Neural cell (in vitro differentiated cells): Measurements from ENCODE around the gene GIMAP2. TPM values are rescaled to one million over a fixed set of nuclear protein-coding genes. Genes with fewer than 3 reads are reported as not detected.

Experiments
- H2AFZ ChIP-seq: fragments of 200-600, 300-800 bp; sonication (generic), shearing (Covaris generic); 2 replicates; pipeline ENCODE4 v1.6.0; 2014; ENCODE audit warnings: low read depth, mild to moderate bottlenecking, antibody characterized with exemption, low read length, moderate library complexity
- H3F3A ChIP-seq: fragments of 200-600 bp; shearing (Covaris generic); 2 replicates; pipeline ENCODE4 v1.6.1; 2016; ENCODE audit warnings: mild to moderate bottlenecking, moderate library complexity, mixed read lengths, antibody characterized with exemption, low read length; ENCODE audit not compliant: insufficient read depth, poor library complexity, severe bottlenecking
- H3K27ac ChIP-seq: fragments of 200-600, 300-800 bp; sonication (generic), shearing (Covaris generic); 2 replicates; pipeline ENCODE4 v1.5.1; 2014; ENCODE audit warnings: mild to moderate bottlenecking, low read length, moderate library complexity
- H3K27me3 ChIP-seq: fragments of 300-800, 200-600 bp; sonication (generic), shearing (Covaris generic); 2 replicates; pipeline ENCODE4 v1.6.0; 2014; ENCODE audit warnings: mild to moderate bottlenecking, low read depth, low read length, moderate library complexity; ENCODE audit not compliant: insufficient read depth
- H3K36me3 ChIP-seq: fragments of 300-800, 200-600 bp; sonication (generic), shearing (Covaris generic); 2 replicates; pipeline ENCODE4 v1.5.1; 2014; ENCODE audit warnings: mild to moderate bottlenecking, antibody characterized with exemption, low read length, moderate library complexity; ENCODE audit not compliant: insufficient read depth
- H3K4me2 ChIP-seq: fragments of 300-800, 200-600 bp; sonication (generic), shearing (Covaris generic); 2 replicates; pipeline ENCODE4 v1.6.0; 2014; ENCODE audit warnings: mild to moderate bottlenecking, low read length
- H3K4me3 ChIP-seq: fragments of 300-800, 200-600 bp; sonication (generic), shearing (Covaris generic); 2 replicates; pipeline ENCODE4 v1.5.1; 2014; ENCODE audit warnings: mild to moderate bottlenecking, low read length, moderate library complexity
- H3K79me2 ChIP-seq: fragments of 200-600 bp; shearing (Covaris generic); replicated peaks from 2 replicates; pipeline ENCODE4 v1.6.0; 2014; ENCODE audit warnings: mild to moderate bottlenecking, low read length, moderate library complexity; ENCODE audit not compliant: insufficient read depth
- H3K9ac ChIP-seq: fragments of 300-800, 200-600 bp; sonication (generic), shearing (Covaris generic); 2 replicates; pipeline ENCODE4 v1.6.1; 2016; ENCODE audit warnings: mild to moderate bottlenecking, low read length, mixed read lengths
- H3K9me2 ChIP-seq: fragments of 200-600 bp; shearing (Covaris generic); 2 replicates; pipeline ENCODE4 v1.6.1; 2016; ENCODE audit warnings: mild to moderate bottlenecking, low read length, mixed read lengths; ENCODE audit not compliant: insufficient read depth
- H3K9me3 ChIP-seq: fragments of 200-600, 300-800 bp; sonication (generic), shearing (Covaris generic); 2 replicates; pipeline ENCODE4 v1.6.1; 2016; ENCODE audit warnings: mild to moderate bottlenecking, mixed run types, low read length, moderate library complexity, mixed read lengths
- H4K20me1 ChIP-seq: fragments of 200-600 bp; shearing (Covaris generic); 2 replicates; pipeline ENCODE4 v1.6.1; 2016; ENCODE audit warnings: mild to moderate bottlenecking, mixed run types; ENCODE audit not compliant: insufficient read depth
- EP300 ChIP-seq: fragments of 450-650 bp; conservative IDR thresholded peaks from 2 replicates; pipeline ENCODE4 v1.6.1; 2014; ENCODE audit warnings: antibody characterized with exemption, mild to moderate bottlenecking, moderate library complexity; ENCODE audit not compliant: poor library complexity, severe bottlenecking
- EZH2 ChIP-seq: fragments of 200-600, 300-800 bp; shearing (Covaris generic), sonication (generic); IDR thresholded peaks from 2 replicates; pipeline ENCODE4 v1.6.1; 2014; ENCODE audit warnings: antibody characterized with exemption, low read length, borderline replicate concordance, mild to moderate bottlenecking; ENCODE audit not compliant: insufficient read depth, poor library complexity, severe bottlenecking
- MXI1 ChIP-seq: fragments of 450-650 bp; conservative IDR thresholded peaks from 2 replicates; pipeline ENCODE4 v1.6.1; 2014; ENCODE audit warnings: antibody characterized with exemption, mild to moderate bottlenecking; ENCODE audit not compliant: poor library complexity, severe bottlenecking
- POLR2AphosphoS5 ChIP-seq: IDR thresholded peaks from 2 replicates; pipeline ENCODE4 v1.6.1; 2012
- RAD21 ChIP-seq: fragments of 450-650 bp; conservative IDR thresholded peaks from 2 replicates; pipeline ENCODE4 v1.6.1; 2014; ENCODE audit warnings: antibody characterized with exemption, mild to moderate bottlenecking, moderate library complexity
- SMC3 ChIP-seq: fragments of 450-650 bp; conservative IDR thresholded peaks from 2 replicates; pipeline ENCODE4 v1.6.1; 2014; ENCODE audit warnings: antibody characterized with exemption, mild to moderate bottlenecking, moderate library complexity; ENCODE audit not compliant: poor library complexity
- TAF1 ChIP-seq: IDR thresholded peaks from 2 replicates; pipeline ENCODE4 v1.6.1; 2012; ENCODE audit warnings: low read depth
- polyA plus RNA-seq: library from polyadenylated mRNA; depleted of rRNA; stranded (reverse); fragments of >200 nt; gene quantifications from 2 replicates; pipeline ENCODE4 v1.2.3, GENCODE V29; 2014
- TF ChIP-seq, protein P1 (sequence below): IDR thresholded peaks from 2 replicates; pipeline ENCODE4 v1.6.1; 2012; ENCODE audit warnings: borderline replicate concordance
- TF ChIP-seq, protein P2 (sequence below): fragments of 450-650 bp; IDR thresholded peaks from 2 replicates; pipeline ENCODE4 v1.5.1; 2014; ENCODE audit warnings: antibody characterized with exemption, mild to moderate bottlenecking, moderate library complexity; ENCODE audit not compliant: poor library complexity, severe bottlenecking

The GIMAP2 gene
- polyA plus RNA-seq, 1 donor from 2014 or later, result not detected

DNA sequence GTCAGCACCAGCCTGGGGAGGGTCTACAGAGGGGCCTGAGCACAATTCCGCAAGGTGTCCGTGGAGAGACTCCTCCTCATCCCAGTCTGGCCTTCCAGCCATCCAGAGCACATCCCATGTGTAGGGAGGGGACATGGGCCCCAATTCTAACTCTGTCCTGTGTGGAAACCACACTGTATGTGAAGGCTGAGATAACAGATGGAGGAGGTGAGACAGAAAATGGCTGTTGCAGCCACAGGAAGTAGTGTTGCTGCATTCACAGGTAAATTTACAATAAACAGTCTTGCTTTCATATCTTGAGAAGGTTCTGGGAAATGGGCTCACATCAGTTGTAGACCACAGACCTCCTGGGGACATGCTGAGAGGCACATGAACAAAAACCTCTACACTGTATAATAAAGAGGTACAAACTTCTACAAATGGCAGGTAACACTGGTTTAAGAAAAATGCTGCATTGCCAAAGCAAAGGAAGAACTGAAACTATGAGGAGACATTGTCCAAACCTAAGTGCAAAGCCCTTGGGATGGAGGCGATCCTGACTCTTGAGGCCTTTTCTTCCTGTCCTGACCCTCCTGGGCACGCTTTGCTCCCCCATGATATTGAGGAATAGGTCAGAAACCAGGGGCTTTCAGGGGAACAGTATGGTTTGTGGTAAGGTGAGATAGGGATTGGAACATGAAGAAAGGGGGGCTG lies 21.6 kb upstream of the GIMAP2 start:
- no peak overlapping the region for H3K9ac ChIP-seq
- H4K20me1 ChIP-seq, result no peaks in the 10 kb centered on the region
- H3K79me2 ChIP-seq, result no peaks in the 10 kb centered on the region
- H2AFZ ChIP-seq, result no peak overlapping the region
- no peak overlapping the region for H3K4me3 ChIP-seq
- no peaks in the 10 kb centered on the region for H3K9me3 ChIP-seq
- no peak overlapping the region for H3K27ac ChIP-seq
- no peaks in the 10 kb centered on the region for H3K36me3 ChIP-seq
- H3K9me2 ChIP-seq, result no peaks in the 10 kb centered on the region
- H3K4me2 ChIP-seq, result no peak overlapping the region
- no peaks in the 10 kb centered on the region for H3F3A ChIP-seq
- no peak for TF ChIP-seq POLR2AphosphoS5
- TF ChIP-seq EZH2, result no peak
- TF ChIP-seq SMC3, result no peak
- TF ChIP-seq, protein P1, sequence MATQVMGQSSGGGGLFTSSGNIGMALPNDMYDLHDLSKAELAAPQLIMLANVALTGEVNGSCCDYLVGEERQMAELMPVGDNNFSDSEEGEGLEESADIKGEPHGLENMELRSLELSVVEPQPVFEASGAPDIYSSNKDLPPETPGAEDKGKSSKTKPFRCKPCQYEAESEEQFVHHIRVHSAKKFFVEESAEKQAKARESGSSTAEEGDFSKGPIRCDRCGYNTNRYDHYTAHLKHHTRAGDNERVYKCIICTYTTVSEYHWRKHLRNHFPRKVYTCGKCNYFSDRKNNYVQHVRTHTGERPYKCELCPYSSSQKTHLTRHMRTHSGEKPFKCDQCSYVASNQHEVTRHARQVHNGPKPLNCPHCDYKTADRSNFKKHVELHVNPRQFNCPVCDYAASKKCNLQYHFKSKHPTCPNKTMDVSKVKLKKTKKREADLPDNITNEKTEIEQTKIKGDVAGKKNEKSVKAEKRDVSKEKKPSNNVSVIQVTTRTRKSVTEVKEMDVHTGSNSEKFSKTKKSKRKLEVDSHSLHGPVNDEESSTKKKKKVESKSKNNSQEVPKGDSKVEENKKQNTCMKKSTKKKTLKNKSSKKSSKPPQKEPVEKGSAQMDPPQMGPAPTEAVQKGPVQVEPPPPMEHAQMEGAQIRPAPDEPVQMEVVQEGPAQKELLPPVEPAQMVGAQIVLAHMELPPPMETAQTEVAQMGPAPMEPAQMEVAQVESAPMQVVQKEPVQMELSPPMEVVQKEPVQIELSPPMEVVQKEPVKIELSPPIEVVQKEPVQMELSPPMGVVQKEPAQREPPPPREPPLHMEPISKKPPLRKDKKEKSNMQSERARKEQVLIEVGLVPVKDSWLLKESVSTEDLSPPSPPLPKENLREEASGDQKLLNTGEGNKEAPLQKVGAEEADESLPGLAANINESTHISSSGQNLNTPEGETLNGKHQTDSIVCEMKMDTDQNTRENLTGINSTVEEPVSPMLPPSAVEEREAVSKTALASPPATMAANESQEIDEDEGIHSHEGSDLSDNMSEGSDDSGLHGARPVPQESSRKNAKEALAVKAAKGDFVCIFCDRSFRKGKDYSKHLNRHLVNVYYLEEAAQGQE, result no peak
- TF ChIP-seq, protein P2, sequence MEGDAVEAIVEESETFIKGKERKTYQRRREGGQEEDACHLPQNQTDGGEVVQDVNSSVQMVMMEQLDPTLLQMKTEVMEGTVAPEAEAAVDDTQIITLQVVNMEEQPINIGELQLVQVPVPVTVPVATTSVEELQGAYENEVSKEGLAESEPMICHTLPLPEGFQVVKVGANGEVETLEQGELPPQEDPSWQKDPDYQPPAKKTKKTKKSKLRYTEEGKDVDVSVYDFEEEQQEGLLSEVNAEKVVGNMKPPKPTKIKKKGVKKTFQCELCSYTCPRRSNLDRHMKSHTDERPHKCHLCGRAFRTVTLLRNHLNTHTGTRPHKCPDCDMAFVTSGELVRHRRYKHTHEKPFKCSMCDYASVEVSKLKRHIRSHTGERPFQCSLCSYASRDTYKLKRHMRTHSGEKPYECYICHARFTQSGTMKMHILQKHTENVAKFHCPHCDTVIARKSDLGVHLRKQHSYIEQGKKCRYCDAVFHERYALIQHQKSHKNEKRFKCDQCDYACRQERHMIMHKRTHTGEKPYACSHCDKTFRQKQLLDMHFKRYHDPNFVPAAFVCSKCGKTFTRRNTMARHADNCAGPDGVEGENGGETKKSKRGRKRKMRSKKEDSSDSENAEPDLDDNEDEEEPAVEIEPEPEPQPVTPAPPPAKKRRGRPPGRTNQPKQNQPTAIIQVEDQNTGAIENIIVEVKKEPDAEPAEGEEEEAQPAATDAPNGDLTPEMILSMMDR, result no peak
- TF ChIP-seq EP300, result no peak
- no peak for TF ChIP-seq TAF1
- TF ChIP-seq RAD21, result no peak
- no peaks in the 10 kb centered on the region for H3K27me3 ChIP-seq

DNA sequence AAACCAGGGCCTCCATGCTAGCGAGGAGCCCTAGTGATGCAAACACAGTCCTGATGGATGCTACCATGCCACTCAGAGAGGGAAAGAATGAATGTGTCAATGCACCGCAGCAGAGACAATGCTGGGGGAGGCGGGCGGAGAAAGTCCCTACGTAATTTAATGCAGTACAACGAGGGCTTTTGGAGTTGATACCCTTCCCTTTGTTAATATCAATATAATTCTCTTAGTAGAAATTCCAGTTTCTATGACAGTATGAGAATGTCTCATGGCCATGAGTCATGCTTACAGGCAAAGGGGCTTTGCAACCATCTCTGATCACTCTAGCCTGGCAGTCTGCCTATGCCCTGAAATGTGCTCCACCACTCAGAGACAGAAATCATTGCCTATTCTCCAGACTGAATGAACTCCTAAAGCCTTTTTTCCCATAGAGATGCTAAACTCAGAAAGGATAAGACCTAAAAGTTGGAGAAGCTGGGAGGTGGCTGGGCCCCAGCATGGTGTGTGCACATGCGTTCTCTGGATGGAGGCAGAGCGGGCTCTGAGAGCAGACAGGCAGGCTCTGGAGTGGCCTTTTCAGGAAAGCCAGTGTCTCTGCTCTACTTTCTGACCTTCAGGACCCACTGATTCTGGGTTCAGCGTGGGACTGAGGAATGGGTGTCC lies 20.3 kb upstream of the GIMAP2 start:
- Histone ChIP-seq H3K27ac (no peak overlapping the region), H3K4me2 (no peak overlapping the region), H3K79me2 (no peaks in the 10 kb centered on the region)

More for the DNA sequence above, 20.3 kb upstream of the GIMAP2 start:
- Histone ChIP-seq H4K20me1 (no peaks in the 10 kb centered on the region), H3K36me3 (no peaks in the 10 kb centered on the region), H3F3A (no peaks in the 10 kb centered on the region), H2AFZ (no peak overlapping the region), H3K9ac (no peak overlapping the region), H3K27me3 (no peaks in the 10 kb centered on the region), H3K4me3 (no peak overlapping the region), H3K9me3 (no peaks in the 10 kb centered on the region), H3K9me2 (no peaks in the 10 kb centered on the region)
- TF ChIP-seq EZH2 (no peak), EP300 (no peak), TAF1 (no peak), SMC3 (no peak), RAD21 (no peak), POLR2AphosphoS5 (no peak), MXI1 (no peak)
- TF ChIP-seq, protein P2, result no peak
- TF ChIP-seq, protein P1, result no peak
